H1 (cell line): ENCODE results near the gene MANF. TPM values are rescaled to one million over a fixed set of nuclear protein-coding genes. Genes with fewer than 3 reads are reported as not detected.

Experiments
- CTCF ChIA-PET: fragments of 300-600 bp; sonication (Branson Sonifier 250); formaldehyde crosslinking; loops from one replicate; lab custom pipeline; 2021; ENCODE audit not compliant: partially characterized antibody; lab: Charles Lee
- POLR2A ChIA-PET: fragments of 300-600 bp; sonication (Branson Sonifier 250); formaldehyde crosslinking; loops from one replicate; lab custom pipeline; 2021; ENCODE audit warnings: inconsistent platforms; ENCODE audit not compliant: partially characterized antibody; lab: Charles Lee
- DNase-seq, 2 experiments: peaks; one replicate each; pipeline versions ENCODE4 v3.0.0 to v3.0.0-alpha.2; 2010 to 2022; ENCODE audit warnings: low spot score in 2 of 2, low read depth in 1 of 2, mixed read lengths in 1 of 2
- FAIRE-seq: peaks from 2 replicates; lab custom pipeline; 2011; peaks lifted over from hg19 to GRCh38; lab: Jason Lieb, UNC
- H2AFZ ChIP-seq: 2 replicates; pipeline ENCODE4 v1.8.1; 2012; ENCODE audit warnings: low read length, inconsistent platforms
- H2AK5ac ChIP-seq: 2 replicates; pipeline ENCODE4 v1.6.1; 2013; ENCODE audit warnings: low read depth, low read length
- H2BK120ac ChIP-seq: replicated peaks from 2 replicates; pipeline ENCODE3; 2013; ENCODE audit warnings: low read depth, low read length, inconsistent platforms
- H2BK12ac ChIP-seq: 2 replicates; pipeline ENCODE4 v1.6.1; 2013; ENCODE audit warnings: low read depth, low read length
- H2BK15ac ChIP-seq: 2 replicates; pipeline ENCODE4 v1.6.1; 2013; ENCODE audit warnings: low read length
- H2BK20ac ChIP-seq: 2 replicates; pipeline ENCODE4 v1.6.1; 2013; ENCODE audit warnings: low read length
- H2BK5ac ChIP-seq: 2 replicates; pipeline ENCODE4 v1.6.1; 2013; ENCODE audit warnings: low read depth, low read length
- H3K14ac ChIP-seq: 2 replicates; pipeline ENCODE4 v1.6.1; 2013; ENCODE audit warnings: inconsistent platforms; ENCODE audit not compliant: insufficient read length
- H3K18ac ChIP-seq: 2 replicates; pipeline ENCODE4 v1.6.1; 2013; ENCODE audit warnings: low read length; ENCODE audit errors: extremely low read depth
- H3K23ac ChIP-seq: 2 replicates; pipeline ENCODE4 v1.6.1; 2013; ENCODE audit warnings: inconsistent platforms; ENCODE audit not compliant: insufficient read length
- H3K23me2 ChIP-seq: 2 replicates; pipeline ENCODE4 v1.6.1; 2013; ENCODE audit warnings: low read depth, low read length
- H3K27ac ChIP-seq: 2 replicates; pipeline ENCODE4 v1.6.1; 2011; ENCODE audit warnings: low read depth, low read length, inconsistent platforms
- H3K27me3 ChIP-seq, 4 experiments: replicated peaks in 1 of 4; 1 replicate in 1 of 4; 2 replicates in 3 of 4; pipeline versions ENCODE4 v1.6.1 to v1.8.1; 2011 to 2013; ENCODE audit warnings: low read length in 3 of 4, mild to moderate bottlenecking in 3 of 4, inconsistent platforms in 2 of 4, mixed read lengths in 2 of 4, moderate library complexity in 1 of 4; ENCODE audit not compliant: control insufficient read depth in 3 of 4, insufficient read depth in 3 of 4; ENCODE audit errors: extremely low read depth in 1 of 4
- H3K36me3 ChIP-seq, 4 experiments: 2 replicates each; pipeline versions ENCODE4 v1.6.1 to v1.8.1; 2011 to 2013; ENCODE audit warnings: mild to moderate bottlenecking in 4 of 4, low read length in 3 of 4, moderate library complexity in 2 of 4, control low read depth in 1 of 4, inconsistent platforms in 1 of 4; ENCODE audit not compliant: insufficient read depth in 4 of 4, control insufficient read depth in 2 of 4
- H3K4ac ChIP-seq: replicated peaks from 2 replicates; pipeline ENCODE3; 2013; ENCODE audit warnings: low read length, low read depth, mixed read lengths, inconsistent platforms; ENCODE audit not compliant: insufficient read length
- H3K4me1 ChIP-seq, 4 experiments: replicated peaks in 1 of 4; 1 replicate in 1 of 4; 2 replicates in 3 of 4; pipeline versions ENCODE4 v1.6.1 to v1.8.1; 2011 to 2013; ENCODE audit warnings: low read length in 3 of 4, inconsistent platforms in 2 of 4, mixed read lengths in 1 of 4; ENCODE audit not compliant: insufficient read depth in 4 of 4, control insufficient read depth in 3 of 4
- H3K4me2 ChIP-seq, 2 experiments: 2 replicates each; pipeline versions ENCODE4 v1.6.1 to v1.8.1; 2011 to 2013; ENCODE audit warnings: low read depth in 2 of 2, low read length in 2 of 2, control low read depth in 1 of 2, inconsistent platforms in 1 of 2, mild to moderate bottlenecking in 1 of 2; ENCODE audit not compliant: insufficient read depth in 1 of 2
- H3K4me3 ChIP-seq, 4 experiments: fragments of 200-600, 300-600 bp in 1 of 4; sonication (generic), shearing (Covaris generic), sonication (Bioruptor Twin) in 1 of 4; 2 replicates each; pipeline versions ENCODE4 v1.5.1 to v1.8.1; 2011 to 2016; ENCODE audit warnings: low read length in 4 of 4, low read depth in 3 of 4, control low read depth in 2 of 4, inconsistent platforms in 2 of 4, mild to moderate bottlenecking in 2 of 4, mixed read lengths in 1 of 4, moderate library complexity in 1 of 4; ENCODE audit not compliant: insufficient read depth in 2 of 4; ENCODE audit errors: extremely low read depth in 1 of 4
- H3K56ac ChIP-seq: replicated peaks from 2 replicates; pipeline ENCODE3; 2013; ENCODE audit warnings: low read depth, mild to moderate bottlenecking, mixed read lengths, low read length, inconsistent platforms; ENCODE audit not compliant: insufficient read length
- H3K79me1 ChIP-seq: 2 replicates; pipeline ENCODE4 v1.6.1; 2013; ENCODE audit warnings: low read depth, low read length, control low read depth
- H3K79me2 ChIP-seq, 2 experiments: 2 replicates each; pipeline versions ENCODE4 v1.6.1 to v1.8.1; 2012 to 2013; ENCODE audit warnings: low read length in 2 of 2, mild to moderate bottlenecking in 2 of 2, inconsistent platforms in 1 of 2; ENCODE audit not compliant: insufficient read depth in 2 of 2, control insufficient read depth in 1 of 2
- H3K9ac ChIP-seq, 4 experiments: replicated peaks in 1 of 4; 1 replicate in 1 of 4; 2 replicates in 3 of 4; pipeline versions ENCODE4 v1.6.1 to v1.8.1; 2011 to 2013; ENCODE audit warnings: low read depth in 3 of 4, low read length in 3 of 4, control low read depth in 2 of 4, mild to moderate bottlenecking in 2 of 4, moderate library complexity in 2 of 4, inconsistent platforms in 1 of 4; ENCODE audit errors: extremely low read depth in 1 of 4
- H3K9me3 ChIP-seq, 2 experiments: 2 replicates each; pipeline versions ENCODE4 v1.6.1 to v1.8.1; 2012 to 2013; ENCODE audit warnings: mild to moderate bottlenecking in 2 of 2, moderate library complexity in 2 of 2, control low read depth in 1 of 2, inconsistent platforms in 1 of 2, low read depth in 1 of 2, low read length in 1 of 2, mixed read lengths in 1 of 2; ENCODE audit not compliant: insufficient read depth in 2 of 2
- H4K20me1 ChIP-seq, 2 experiments: replicated peaks in 1 of 2; 2 replicates each; pipeline versions ENCODE3 to v1.8.1; 2011 to 2013; ENCODE audit warnings: inconsistent platforms in 2 of 2, low read length in 2 of 2, mild to moderate bottlenecking in 1 of 2; ENCODE audit not compliant: insufficient read depth in 2 of 2, control insufficient read depth in 1 of 2
- H4K5ac ChIP-seq: 2 replicates; pipeline ENCODE4 v1.6.1; 2013; ENCODE audit warnings: low read length, low read depth, mixed read lengths, inconsistent platforms; ENCODE audit not compliant: insufficient read length
- H4K8ac ChIP-seq: 2 replicates; pipeline ENCODE4 v1.8.0; 2013; ENCODE audit warnings: mild to moderate bottlenecking, moderate library complexity, low read length, inconsistent platforms; ENCODE audit not compliant: insufficient read depth; ENCODE audit errors: extremely low read depth
- H4K91ac ChIP-seq: replicated peaks from 2 replicates; pipeline ENCODE3; 2013; ENCODE audit warnings: low read length, mixed read lengths, inconsistent platforms; ENCODE audit not compliant: insufficient read length
- CTBP2 ChIP-seq: IDR thresholded peaks from 2 replicates; pipeline ENCODE4 v1.7.0; 2011; ENCODE audit warnings: borderline replicate concordance, mild to moderate bottlenecking, moderate library complexity, mixed read lengths, low read length; ENCODE audit not compliant: insufficient read depth, insufficient read length
- EP300 ChIP-seq, 2 experiments: IDR thresholded peaks; 1 replicate in 1 of 2; 2 replicates in 1 of 2; pipeline ENCODE4 v1.6.1; 2011 to 2012; ENCODE audit warnings: low read depth in 2 of 2, low read length in 2 of 2, mild to moderate bottlenecking in 2 of 2, borderline replicate concordance in 1 of 2, inconsistent platforms in 1 of 2, moderate library complexity in 1 of 2
- GTF2F1 ChIP-seq: IDR thresholded peaks from 2 replicates; pipeline ENCODE4 v1.6.1; 2012; ENCODE audit warnings: low read depth, low read length, improper control_type of control experiment, borderline replicate concordance
- KDM4A ChIP-seq: IDR thresholded peaks from one replicate; pipeline ENCODE4 v1.7.1; 2012; ENCODE audit warnings: low read depth, mild to moderate bottlenecking, moderate library complexity, low read length, inconsistent platforms; ENCODE audit not compliant: severe bottlenecking
- KDM5A ChIP-seq: fragments of 200-600 bp; IDR thresholded peaks from 2 replicates; pipeline ENCODE4 v1.7.1; 2012; ENCODE audit warnings: mild to moderate bottlenecking, low read length, inconsistent platforms, mixed read lengths
- SIRT6 ChIP-seq: IDR thresholded peaks from one replicate; pipeline ENCODE4 v1.7.1; 2012; ENCODE audit warnings: low read length, inconsistent platforms
- SP4 ChIP-seq: IDR thresholded peaks from 2 replicates; pipeline ENCODE4 v1.6.1; 2012; ENCODE audit warnings: low read length, inconsistent platforms
- ZNF274 ChIP-seq: IDR thresholded peaks from 2 replicates; pipeline ENCODE4 v1.7.0; 2012; ENCODE audit warnings: low read length, borderline replicate concordance; ENCODE audit errors: extremely low read depth
- WGBS, 2 experiments: shearing (Covaris generic) in 1 of 2; methylation state at CpG; one replicate each; pipeline versions ENCODE4 v1.1.6 to v1.1.7; 2013 to 2015; ENCODE audit warnings: low lambda C conversion rate in 2 of 2, mixed read lengths in 2 of 2, inconsistent platforms in 1 of 2, low coverage in 1 of 2, missing lambda C conversion rate in 1 of 2; ENCODE audit not compliant: insufficient replicate concordance in 2 of 2, insufficient coverage in 1 of 2, insufficient read length in 1 of 2; ENCODE audit errors: extremely low coverage in 1 of 2, missing lambda C conversion rate in 1 of 2; 5-methylcytosine and 5-hydroxymethylcytosine counted together
- polyA plus RNA-seq, 7 experiments: library from polyadenylated mRNA; depleted of rRNA in 3 of 7; stranded (reverse) in 5 of 7; unstranded in 2 of 7; fragments of >200 nt in 5 of 7; fragments of 200-250 nt in 2 of 7; gene quantifications; 1 replicate in 5 of 7; 2 replicates in 1 of 7; 4 replicates in 1 of 7; pipeline versions ENCODE4 v1.2.1 to v1.2.3, GENCODE V29; 2011 to 2013; ENCODE audit warnings: missing spikeins in 2 of 7, mixed read lengths in 2 of 7
- total RNA-seq: library from RNA; stranded (reverse); fragmentation: NEBNext Ultra II Directional; extraction: Animal tissue kit (Norgen Biotek cat#: 25700); gene quantifications from 2 replicates; pipeline ENCODE4 v1.2.1, GENCODE V29; 2021
- TF ChIP-seq, protein P1 (sequence below), 3 experiments: IDR thresholded peaks; 1 replicate in 2 of 3; 2 replicates in 1 of 3; pipeline versions ENCODE4 v1.5.1 to v1.6.1; 2011; ENCODE audit warnings: low read length in 3 of 3, mild to moderate bottlenecking in 3 of 3, inconsistent platforms in 2 of 3, low read depth in 1 of 3, moderate library complexity in 1 of 3; ENCODE audit not compliant: insufficient read depth in 1 of 3; ENCODE audit errors: control extremely low read depth in 1 of 3

MANF gene
- total and polyA plus RNA-seq, 2 of the 8 experiments (the other 6 are each of a cell fraction or from before 2014, with no cell fraction given), result 37.5 to 159 TPM

GRCh38 chr3:51384055-51384725 lies 901 bp upstream of the MANF start:
- Histone ChIP-seq H3K79me1 (no peaks in the 10 kb centered on the region), H3K4me1 (peaks cover 0 to 18% (median 6%) of the 10 kb centered on the region in 4 experiments), H2BK5ac (peak overlapping the region; percentile 97), H3K4ac (peak overlapping the region; percentile 94), H2BK15ac (0 out of 2 replicates have a peak overlapping the region, but pooled peaks have one; percentile 10), H2BK20ac (no peak overlapping the region), H2BK12ac (no peak overlapping the region), H3K27ac (peak overlapping the region; percentile 92), H4K8ac (peak overlapping the region; percentile 91), H3K9me3 (no peaks in the 10 kb centered on the region), H3K23ac (no peak overlapping the region), H2BK120ac (no peak overlapping the region), H2AK5ac (no peak overlapping the region), H3K23me2 (peaks cover 3% of the 10 kb centered on the region; the same call in 1 of the 2 replicates), H3K79me2 (peaks cover 10 to 34% of the 10 kb centered on the region in 2 experiments), H3K14ac (no peak overlapping the region), H2AFZ (no peak overlapping the region), H3K4me3 (peak overlapping the region; percentile 73 to 88 (median 82)), H4K91ac (peak overlapping the region; percentile 84), H4K20me1 (peaks cover 10 to 20% of the 10 kb centered on the region in 2 experiments), H4K5ac (peak overlapping the region; percentile 96), H3K4me2 (peak overlapping the region; percentile 72 to 73), H3K36me3 (peaks cover 12 to 28% (median 19%) of the 10 kb centered on the region in 4 experiments), H3K27me3 (no peaks in the 10 kb centered on the region), H3K56ac (peak overlapping the region; percentile 95), H3K9ac (peak overlapping the region; percentile 82 to 95 (median 88)), H3K18ac (peak overlapping the region; percentile 89)
- ChIA-PET CTCF (interaction anchor here (0.7 to 7.2 kb wide), 4 partner anchors 14 to 1039 kb away, joined by 3 to 53 read pairs (median 14); partner anchors contain the start of genes MAPKAPK3 and ZMYND10), POLR2A (interaction anchor here (0.8 to 2.8 kb wide), 13 partner anchors 9 to 768 kb away, joined by 3 to 23 read pairs (median 4); partner anchors contain the start of gene DCAF1)
- FAIRE-seq, result no peak
- DNase-seq, result peak in 1 of 2 experiments; percentile 62
- WGBS, 2 experiments, result 1% methylated on average over 29 of the region's 29 CpGs; no CpG with 5 or more reads in 1 of the 2 experiments
- TF ChIP-seq SP4 (no peak), EP300 (IDR thresholded peaks at IDR 0.05; ENCODE audit: borderline replicate concordance in 1 of 2, low read depth in 2 of 2, low read length in 2 of 2) (no peak), SIRT6 (no peak), KDM5A (no peak), GTF2F1 (no peak), KDM4A (peak; percentile 45), ZNF274 (no peak), CTBP2 (no peak)
- TF ChIP-seq, protein P1, sequence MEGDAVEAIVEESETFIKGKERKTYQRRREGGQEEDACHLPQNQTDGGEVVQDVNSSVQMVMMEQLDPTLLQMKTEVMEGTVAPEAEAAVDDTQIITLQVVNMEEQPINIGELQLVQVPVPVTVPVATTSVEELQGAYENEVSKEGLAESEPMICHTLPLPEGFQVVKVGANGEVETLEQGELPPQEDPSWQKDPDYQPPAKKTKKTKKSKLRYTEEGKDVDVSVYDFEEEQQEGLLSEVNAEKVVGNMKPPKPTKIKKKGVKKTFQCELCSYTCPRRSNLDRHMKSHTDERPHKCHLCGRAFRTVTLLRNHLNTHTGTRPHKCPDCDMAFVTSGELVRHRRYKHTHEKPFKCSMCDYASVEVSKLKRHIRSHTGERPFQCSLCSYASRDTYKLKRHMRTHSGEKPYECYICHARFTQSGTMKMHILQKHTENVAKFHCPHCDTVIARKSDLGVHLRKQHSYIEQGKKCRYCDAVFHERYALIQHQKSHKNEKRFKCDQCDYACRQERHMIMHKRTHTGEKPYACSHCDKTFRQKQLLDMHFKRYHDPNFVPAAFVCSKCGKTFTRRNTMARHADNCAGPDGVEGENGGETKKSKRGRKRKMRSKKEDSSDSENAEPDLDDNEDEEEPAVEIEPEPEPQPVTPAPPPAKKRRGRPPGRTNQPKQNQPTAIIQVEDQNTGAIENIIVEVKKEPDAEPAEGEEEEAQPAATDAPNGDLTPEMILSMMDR (IDR thresholded peaks at IDR 0.05; ENCODE audit: control extremely low read depth in 1 of 3, insufficient read depth in 1 of 3, low read depth in 1 of 3, low read length in 3 of 3), result no peak
